ENCODE data around the gene GPATCH3.
"Not testable (repeated sequence)": the region's sequence is repeated elsewhere in the genome, so short reads cannot be mapped to it uniquely, and the experiment has no call there.

Gene GPATCH3, protein sequence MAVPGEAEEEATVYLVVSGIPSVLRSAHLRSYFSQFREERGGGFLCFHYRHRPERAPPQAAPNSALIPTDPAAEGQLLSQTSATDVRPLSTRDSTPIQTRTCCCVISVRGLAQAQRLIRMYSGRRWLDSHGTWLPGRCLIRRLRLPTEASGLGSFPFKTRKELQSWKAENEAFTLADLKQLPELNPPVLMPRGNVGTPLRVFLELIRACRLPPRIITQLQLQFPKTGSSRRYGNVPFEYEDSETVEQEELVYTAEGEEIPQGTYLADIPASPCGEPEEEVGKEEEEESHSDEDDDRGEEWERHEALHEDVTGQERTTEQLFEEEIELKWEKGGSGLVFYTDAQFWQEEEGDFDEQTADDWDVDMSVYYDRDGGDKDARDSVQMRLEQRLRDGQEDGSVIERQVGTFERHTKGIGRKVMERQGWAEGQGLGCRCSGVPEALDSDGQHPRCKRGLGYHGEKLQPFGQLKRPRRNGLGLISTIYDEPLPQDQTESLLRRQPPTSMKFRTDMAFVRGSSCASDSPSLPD

DNA sequence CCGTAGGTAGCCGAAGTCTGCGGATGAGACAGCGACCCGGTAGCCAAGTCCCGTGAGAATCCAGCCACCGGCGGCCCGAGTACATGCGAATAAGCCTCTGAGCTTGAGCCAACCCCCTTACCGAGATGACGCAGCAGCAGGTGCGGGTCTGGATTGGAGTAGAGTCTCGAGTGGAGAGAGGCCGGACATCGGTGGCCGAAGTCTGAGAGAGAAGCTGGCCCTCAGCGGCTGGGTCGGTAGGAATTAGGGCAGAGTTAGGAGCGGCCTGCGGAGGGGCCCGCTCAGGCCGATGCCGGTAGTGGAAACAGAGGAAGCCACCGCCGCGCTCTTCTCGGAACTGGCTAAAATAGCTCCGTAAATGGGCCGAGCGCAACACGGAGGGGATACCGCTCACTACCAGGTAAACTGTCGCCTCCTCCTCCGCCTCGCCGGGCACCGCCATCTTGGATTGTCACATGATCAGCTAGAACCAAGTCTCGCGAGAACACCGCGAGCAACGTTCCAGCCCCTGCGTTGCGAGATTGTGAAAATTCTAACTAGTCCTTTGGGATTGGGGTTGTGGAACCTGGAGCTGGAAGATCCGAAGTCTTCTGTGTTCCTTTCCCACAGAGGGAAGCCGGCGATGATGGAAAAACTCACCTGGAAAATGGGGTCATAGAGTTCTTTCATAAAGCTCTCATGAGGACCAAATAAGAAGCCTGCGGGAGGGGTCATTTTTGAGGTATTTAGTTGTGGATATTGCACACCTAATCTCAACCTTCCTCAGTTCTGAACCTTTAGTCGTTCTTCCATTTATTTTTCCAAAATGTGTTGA, at the start of gene GPATCH3:
TSS of gene GPATCH3 (minus strand) at position 467 of the 814 bp plus-strand sequence. CDS start at position 442, 25 bp downstream.
- peak; percentile 95 for DNase-seq

GRCh38 chr1:26949926-26950319, 49.7 kb upstream of the GPATCH3 start:
- no peak for DNase-seq

DNA sequence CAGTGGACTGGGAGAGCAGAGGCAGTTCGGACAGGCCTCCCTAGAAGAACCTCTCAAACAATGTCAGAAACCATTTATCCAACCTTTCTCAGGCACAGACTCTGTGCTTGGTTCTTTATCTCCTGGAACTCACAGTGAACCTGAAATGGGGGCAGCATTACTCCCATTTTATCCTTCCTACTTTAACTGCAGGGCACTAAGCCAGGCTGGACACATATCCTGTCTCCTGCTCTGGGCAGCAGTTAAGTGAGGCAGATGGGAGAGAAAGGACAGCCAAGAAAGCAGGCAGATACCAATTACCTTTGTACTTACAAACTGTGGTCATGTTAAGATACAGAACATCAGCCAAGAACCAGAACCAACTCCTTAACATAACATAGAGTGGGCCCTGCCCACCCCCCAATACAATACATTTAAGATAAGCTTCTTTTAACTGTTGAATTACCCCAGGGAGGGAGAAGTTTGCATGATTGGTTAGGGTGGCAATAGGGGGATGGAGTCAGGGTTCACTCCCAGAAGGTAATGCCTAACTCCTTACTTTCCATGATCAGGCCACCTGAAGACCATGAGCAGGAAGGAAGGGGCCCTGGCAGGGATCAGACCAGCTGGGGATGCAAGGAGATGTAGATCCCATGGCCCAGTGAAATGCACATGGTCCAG, 49.1 kb upstream of the GPATCH3 start:
- no peak for DNase-seq

DNA sequence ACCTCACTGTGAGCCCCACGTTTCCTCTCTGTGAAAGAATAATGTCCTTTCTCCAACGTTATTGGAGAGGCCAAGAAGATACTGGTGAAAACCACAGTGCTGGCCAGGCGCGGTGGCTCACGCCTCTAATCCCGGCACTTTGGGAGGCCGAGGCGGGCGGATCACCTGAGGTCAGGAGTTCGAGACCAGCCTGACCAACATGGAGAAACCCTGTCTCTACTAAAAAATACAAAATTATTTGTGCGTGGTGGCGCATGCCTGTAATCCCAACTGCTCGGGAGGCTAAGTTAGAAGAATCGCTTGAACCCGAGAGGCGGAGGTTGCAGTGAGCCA, 48.4 kb upstream of the GPATCH3 start:
- DNase-seq = not testable (repeated sequence)

DNA sequence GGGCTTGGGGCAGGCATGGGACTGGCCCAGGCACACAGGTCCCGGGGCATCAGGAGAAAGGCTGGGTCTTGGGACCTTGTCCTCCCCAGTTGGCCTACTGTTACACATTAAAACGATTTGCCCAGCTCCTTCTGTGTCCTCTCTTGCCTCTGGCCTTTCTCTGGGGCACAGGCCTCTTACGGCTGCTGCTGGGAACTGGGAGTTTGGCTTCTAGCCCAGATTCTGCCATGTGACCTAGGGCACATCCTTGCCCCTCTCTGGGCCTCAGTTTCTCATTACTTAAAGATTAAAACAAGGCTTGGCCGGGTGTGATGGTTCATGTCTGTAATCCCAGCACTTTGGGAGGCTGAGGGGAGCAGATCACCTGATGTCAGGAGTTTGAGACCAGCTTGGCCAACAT, 46.0 kb upstream of the GPATCH3 start:
- DNase-seq = no peak

DNA sequence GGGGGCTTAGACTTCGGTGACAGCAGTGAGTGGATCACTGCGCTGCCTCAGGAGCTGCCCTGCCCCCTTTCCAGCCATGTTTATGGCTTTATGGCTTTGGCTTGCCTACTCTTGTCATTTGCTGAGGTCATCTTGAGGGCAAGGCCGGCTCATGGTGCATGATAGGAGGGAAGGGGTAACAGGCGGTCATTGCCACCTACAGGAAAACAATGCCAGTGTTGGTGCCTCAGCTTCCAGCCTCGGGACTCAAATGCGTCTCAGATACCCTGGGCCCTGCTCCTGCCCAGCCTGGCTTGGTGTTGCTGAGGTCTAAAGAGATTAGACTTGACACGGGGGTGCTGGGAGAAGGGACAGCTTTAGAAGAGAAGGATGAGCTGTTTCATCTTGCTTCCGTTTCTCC, 45.5 kb upstream of the GPATCH3 start:
- DNase-seq = no peak

DNA sequence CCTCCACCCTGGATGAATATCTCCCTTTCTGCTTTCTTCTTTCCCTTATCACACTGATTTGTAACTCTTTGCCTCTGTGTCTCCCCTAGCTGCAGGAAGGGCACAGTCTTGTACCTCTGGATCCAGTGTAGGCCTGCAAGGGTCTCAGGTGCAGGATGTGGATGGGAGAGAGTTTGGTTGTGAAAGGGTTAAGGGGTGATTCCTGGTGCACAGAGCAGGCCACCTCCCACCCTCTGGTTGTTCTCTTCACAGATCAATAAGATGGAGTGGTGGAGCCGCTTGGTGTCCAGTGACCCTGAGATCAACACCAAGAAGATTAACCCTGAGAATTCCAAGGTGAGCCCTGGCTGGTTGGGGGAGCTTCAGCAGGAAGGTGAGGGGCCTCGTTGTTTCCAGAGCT, 44.9 kb upstream of the GPATCH3 start:
- DNase-seq = no peak

- DNase-seq = no peak
These were observed 42.4 kb upstream of the GPATCH3 start for GRCh38 chr1:26942656-26943055.

DNA sequence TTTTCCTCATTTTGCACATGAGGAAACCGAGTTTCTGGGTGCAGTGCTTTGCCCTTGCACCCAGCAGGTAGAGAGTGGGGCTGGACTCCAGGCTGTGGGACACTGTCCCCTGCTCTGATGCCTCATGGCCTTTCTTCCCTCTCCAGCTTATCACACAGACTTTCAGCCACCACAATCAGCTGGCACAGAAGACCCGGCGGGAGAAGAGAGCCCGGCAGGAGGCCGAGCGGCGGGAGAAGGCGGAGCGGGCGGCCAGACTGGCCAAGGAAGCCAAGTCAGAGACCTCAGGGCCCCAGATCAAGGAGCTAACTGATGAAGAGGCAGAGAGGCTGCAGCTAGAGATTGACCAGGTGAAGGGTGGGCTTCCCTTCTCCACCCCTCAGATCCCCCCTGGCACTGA, 41.0 kb upstream of the GPATCH3 start:
- DNase-seq = no peak

DNA sequence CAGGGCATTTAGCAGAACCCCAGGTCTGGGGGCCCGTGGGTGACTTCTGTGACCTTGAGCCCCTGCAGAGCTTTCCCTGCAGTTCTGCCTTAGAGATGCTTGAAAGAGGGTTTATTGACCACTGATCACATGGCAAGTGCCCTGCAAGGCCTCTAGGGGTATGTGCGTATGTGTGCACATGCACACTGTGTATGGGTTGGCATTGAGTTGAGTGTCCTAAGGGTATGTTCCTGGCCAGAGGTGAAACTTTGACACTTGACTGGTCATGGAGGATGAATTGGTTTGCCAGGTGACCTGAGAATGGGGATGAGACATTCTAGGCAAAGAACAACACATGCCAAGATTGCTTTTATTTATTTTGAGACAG, 38.4 kb upstream of the GPATCH3 start:
- DNase-seq = no peak

DNA sequence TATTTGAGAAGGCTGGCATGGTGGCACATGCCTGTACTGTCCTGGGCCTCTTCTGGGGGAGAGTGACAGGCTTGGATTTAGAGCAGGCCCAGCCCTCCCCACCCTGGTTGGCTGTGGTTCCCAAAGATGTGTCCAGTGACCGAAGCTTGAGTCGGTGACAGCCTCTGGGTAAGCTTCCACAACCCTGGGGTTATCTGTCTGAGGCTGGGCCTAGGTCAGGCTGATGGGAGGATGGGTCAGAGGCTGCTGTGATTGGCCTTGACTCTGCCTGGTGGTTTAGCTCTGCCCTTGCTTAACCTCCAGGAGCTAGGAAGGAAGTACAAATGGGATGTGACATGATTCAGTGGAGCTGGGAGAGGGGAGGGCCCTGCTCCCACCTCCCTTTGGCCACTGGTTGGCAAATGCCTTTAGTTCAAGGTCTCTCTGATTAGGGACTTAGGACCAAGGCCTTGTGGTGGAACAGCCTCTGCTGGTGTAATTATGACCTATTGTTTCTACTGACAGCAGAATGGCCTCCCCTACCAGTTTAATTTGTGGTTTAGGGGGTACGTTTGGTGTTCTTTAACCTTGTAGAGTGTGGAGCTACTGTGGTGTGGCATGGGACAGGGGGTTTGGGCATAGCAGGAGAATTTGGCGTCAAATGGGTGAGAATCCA, 37.9 kb upstream of the GPATCH3 start:
- DNase-seq = no peak

DNA sequence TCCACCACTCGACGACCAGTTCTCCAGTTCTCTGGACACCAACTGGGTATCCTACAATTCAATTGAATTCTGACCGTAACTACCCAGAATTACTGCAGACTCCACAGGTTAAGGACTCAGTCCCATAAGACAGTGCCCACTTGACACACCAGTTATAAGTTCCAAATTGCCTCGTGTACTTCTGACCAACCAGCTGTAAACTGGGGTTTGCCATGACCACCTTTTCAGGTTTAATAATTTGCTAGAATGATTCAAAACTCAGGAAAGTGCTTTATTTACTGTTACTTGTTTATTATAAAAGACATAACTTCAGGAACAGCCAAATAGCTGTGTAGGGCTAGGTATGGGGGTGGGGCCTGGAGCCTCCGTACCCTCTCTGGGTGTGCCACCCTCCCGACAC, 36.6 kb upstream of the GPATCH3 start:
- no peak for DNase-seq

DNA sequence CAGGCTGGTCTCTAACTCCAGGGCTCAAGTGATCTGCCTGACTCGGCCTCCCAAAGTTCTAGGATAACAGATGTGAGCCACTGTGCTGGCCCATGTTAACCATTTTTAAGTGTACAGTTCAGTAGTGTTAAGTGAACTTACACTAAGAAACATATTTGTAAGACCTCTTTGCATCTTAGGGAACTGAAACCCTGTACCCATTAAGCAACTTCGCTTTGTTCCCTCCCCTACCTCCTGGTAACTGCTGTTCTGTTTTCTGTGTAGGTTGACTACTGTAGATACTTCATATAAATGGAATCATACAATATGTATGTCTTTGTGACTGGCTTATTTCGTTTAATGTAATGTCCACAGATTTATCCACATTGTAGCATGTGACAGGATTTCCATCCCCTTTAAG, 32.3 kb upstream of the GPATCH3 start:
- no peak for DNase-seq

DNA sequence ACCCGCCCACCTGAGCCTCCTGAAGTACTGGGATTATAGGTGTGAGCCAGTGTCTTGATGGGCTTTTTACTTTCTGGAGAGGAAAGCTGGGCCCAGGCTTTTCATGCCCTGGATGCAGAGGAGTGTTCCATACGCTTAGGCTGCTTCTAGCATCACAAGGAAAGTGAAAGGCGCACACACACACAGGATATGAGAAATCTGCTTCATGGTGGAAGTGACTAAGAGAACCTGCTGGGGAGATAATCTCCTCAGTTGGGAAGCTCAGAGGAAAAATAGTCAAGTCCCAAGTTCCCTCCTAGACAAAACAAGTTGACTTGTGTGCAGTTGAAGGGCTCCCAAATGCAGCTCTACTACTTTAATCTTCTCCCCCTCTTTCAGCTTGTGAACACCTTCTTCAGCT, 23.4 kb upstream of the GPATCH3 start:
- no peak for DNase-seq

DNA sequence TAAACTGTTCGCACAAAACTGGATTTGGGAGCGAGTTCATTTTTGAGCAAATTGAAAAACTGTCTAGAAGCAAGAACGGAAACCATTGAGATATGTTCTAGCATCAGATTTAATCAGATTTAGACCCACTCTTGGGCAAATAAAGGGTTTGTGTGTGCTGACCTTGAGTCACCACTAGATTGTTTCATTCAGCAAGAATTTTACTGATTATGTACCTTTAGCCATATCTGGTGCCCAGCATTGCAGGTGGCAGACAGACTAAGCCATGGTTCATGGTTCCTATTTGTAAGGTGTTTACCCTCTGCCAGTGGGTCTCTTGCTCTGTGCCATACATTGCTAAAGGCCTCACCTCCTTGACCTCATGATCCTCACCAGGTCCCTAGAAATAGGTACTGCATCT, 22.6 kb upstream of the GPATCH3 start:
- DNase-seq = no peak

GRCh38 chr1:26922431-26922729, 22.1 kb upstream of the GPATCH3 start:
- no peak for DNase-seq

DNA sequence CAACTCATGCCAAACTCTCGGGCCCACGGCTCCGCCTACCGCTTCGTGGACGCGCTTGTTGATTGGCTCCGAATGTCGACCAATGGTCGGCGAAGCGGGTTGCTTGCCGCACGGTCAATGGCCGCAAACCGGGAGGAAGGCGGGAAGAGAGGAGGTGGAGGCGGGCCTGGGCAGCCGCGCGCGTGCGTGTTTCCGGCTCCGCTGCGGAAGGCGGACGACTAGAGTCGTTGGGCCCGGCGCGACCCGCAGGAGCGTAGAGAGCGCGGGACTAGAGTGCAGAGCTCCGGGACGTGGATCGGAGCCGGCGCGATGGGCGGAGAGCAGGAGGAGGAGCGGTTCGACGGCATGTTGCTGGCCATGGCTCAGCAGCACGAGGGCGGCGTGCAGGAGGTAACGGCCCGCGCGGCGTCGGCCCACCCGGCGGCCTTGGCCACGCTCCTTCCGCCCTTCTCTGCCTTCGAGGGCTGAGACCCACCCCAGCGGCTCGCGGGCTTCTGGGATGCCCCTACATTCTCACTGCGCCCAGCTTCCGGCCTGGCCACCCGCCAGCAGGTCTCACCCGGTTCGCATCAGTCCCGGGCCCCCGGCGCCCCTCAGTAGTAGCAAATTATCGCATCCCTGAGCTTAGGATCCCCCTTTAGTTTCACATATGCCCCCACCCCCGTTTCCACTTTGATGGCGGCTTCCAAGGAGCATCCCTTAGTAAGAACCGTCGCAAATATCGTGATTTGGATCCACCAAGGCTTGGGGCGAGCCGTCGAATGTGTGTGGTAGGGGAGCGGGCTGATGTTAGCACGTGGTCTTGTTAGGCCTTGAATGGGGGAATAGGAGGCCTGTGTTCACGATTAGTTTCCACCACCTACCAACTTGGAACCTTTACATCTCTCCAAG, 21.5 kb upstream of the GPATCH3 start, which contains the start of gene NUDC:
TSS of gene NUDC (plus strand) at position 204 of the 891 bp plus-strand sequence. CDS start at position 310, 106 bp downstream.
- peak; percentile 97 for DNase-seq

DNA sequence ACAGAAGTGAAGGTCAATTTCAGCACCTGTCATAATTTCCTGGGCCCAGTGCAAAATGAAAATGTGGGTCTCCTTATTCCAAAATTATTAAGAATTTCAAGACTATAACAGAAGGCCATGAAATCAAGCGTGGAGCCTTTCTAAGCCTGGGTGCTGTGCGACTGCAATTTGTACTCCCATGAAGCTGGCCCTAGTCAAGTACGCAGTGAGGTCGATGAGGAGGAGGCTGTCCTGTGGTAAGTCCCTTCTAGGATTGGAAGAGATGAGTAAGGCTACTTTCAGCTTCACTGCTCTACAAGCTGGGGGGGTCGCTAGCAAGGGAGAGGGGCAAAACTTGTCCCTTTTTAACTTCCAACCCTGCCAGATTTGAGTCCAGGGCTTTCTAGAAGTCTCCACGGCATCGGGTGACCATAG, 20.9 kb upstream of the GPATCH3 start:
- DNase-seq = no peak

- no peak for DNase-seq
These were observed 15.1 kb upstream of the GPATCH3 start for GRCh38 chr1:26915204-26915842.

DNA sequence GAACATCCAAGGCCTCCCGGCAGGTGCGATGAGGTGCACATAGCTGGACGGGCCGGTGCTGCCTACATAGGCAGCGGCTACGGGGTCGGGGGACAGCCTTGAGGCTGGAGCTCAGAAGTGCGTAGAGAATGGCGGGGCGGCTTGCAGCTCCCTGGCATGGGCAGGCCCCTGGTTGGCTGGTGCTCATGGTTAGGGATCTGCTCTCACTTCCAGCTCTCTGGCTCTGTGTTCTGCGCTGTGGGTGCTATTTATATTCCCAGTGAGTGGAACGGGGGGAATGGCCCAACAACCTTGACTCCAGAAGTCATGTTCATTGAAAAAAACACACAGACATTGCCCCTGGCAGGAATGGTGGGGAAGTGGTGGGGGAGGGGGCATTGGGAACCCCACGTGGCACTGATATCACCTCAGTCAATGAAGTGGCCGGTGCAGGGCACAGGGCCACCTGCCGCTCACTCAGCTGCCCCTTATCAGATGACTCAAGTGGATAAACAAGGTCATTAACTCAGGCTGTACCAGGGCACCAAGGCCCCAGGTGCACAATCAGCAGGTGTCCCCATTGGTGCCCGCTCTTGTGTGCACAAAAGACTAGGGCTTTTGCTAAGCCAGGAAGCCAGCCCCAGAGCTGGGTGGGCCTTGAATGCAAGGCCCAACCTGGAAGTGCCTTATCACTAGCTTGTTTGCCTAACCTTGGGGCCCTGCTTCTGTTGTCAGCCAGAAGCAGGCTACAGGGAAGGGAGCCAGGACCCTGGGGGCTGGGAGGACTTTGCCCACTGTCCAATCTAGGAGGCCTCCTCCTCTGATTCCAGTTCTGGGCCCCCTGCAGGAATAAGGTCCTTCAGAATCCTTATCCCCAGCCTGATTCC, 13.7 kb upstream of the GPATCH3 start, which contains the start of gene NR0B2:
TSS of gene NR0B2 (minus strand) at position 222 of the 866 bp plus-strand sequence. CDS start at position 187, 35 bp downstream.
- peak; percentile 99 for DNase-seq
